Measurements from ENCODE around the gene MRC1. TPM values are rescaled to one million over a fixed set of nuclear protein-coding genes. Genes with fewer than 3 reads are reported as not detected.
"Not testable (repeated sequence)": the region's sequence is repeated elsewhere in the genome, so short reads cannot be mapped to it uniquely, and the experiment has no call there.

MRC1 gene
- total RNA-seq, 5 donors from 2014 or later (not counting 1 experiment from before 2014, with no cell fraction given) = 0.53 to 0.76 (median 0.60) TPM; not detected in 2

GRCh38 chr10:17921378-17921777 lies 112.2 kb downstream of the MRC1 start:
- no peak overlapping the region for H3K27ac ChIP-seq (ENCODE audit: low read length)
- Mint-ChIP-seq H3K36me3 (no peaks in the 10 kb centered on the region), H3K4me3 (no peak overlapping the region), H3K27ac (no peak overlapping the region), H3K9me3 (peaks cover 0 to 9% (median 0%) of the 10 kb centered on the region in 3 donors), H3K27me3 (no peaks in the 10 kb centered on the region), H3K4me1 (no peaks in the 10 kb centered on the region)
- H3K27me3 ChIP-seq (replicated peaks in 1 of 2; ENCODE audit: control insufficient read depth in 2 of 2, extremely low read depth in 1 of 2, insufficient read depth in 2 of 2, low read length in 1 of 2) = no peaks in the 10 kb centered on the region
- no peak for ATAC-seq (replicated peaks in 1 of 4)
- no peaks in the 10 kb centered on the region for H3K9me3 ChIP-seq
- no peaks in the 10 kb centered on the region for H3K36me3 ChIP-seq (ENCODE audit: control insufficient read depth in 2 of 2, extremely low read depth in 1 of 2, insufficient read depth in 1 of 2, low read length in 1 of 2)
- H3K4me1 ChIP-seq (ENCODE audit: control insufficient read depth in 1 of 2, extremely low read depth in 1 of 2, insufficient read depth in 2 of 2, low read length in 2 of 2) = no peaks in the 10 kb centered on the region
- CTCF ChIA-PET = no interaction called here
- POLR2A ChIA-PET = no interaction called here
- no peak for DNase-seq
- no peak overlapping the region for H3K4me3 ChIP-seq (ENCODE audit: control insufficient read depth in 1 of 2, extremely low read depth in 1 of 2, low read length in 1 of 2)
- no CpG with 5 or more reads among the region's 3 CpGs for WGBS (ENCODE audit: insufficient coverage)

DNA sequence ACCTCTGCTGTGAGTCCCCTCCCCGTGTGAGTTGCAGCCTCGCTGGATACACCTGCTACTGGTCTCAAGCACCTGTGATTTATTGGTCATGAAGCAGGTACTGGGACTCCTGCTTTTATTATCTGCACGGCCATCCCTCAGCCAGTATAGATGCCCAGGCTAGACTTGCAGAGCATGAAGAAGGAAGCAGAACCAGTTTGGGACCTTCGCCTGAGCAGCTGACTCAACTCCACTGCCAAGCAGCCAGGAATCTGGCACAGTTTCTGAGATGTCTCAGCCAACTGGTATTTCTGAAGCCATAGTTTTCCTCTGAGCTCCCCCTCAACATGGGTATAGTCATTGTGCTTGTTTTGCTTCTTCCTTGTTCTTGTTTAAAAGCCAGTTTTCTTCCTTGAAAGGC lies 114.6 kb downstream of the MRC1 start:
- H3K9me3 ChIP-seq = no peaks in the 10 kb centered on the region
- no peak overlapping the region for H3K27ac ChIP-seq (ENCODE audit: low read length)
- ATAC-seq (replicated peaks in 1 of 4) (no peak), DNase-seq (no peak)
- no peaks in the 10 kb centered on the region for H3K36me3 ChIP-seq (ENCODE audit: control insufficient read depth in 2 of 2, extremely low read depth in 1 of 2, insufficient read depth in 1 of 2, low read length in 1 of 2)
- ChIA-PET CTCF (no interaction called here), POLR2A (interaction anchor here in 1 of 2 donors (0.6 kb wide), 1 partner anchor 10 kb away, joined by 3 read pairs; no protein-coding TSS in a partner anchor)
- 59% methylated on average over 4 of the region's 4 CpGs for WGBS (ENCODE audit: insufficient coverage)
- H3K4me1 Mint-ChIP-seq = no peaks in the 10 kb centered on the region
- no peaks in the 10 kb centered on the region for H3K4me1 ChIP-seq (ENCODE audit: control insufficient read depth in 1 of 2, extremely low read depth in 1 of 2, insufficient read depth in 2 of 2, low read length in 2 of 2)
- no peaks in the 10 kb centered on the region for H3K27me3 Mint-ChIP-seq
- no peak overlapping the region for H3K4me3 Mint-ChIP-seq
- H3K27me3 ChIP-seq (replicated peaks in 1 of 2; ENCODE audit: control insufficient read depth in 2 of 2, extremely low read depth in 1 of 2, insufficient read depth in 2 of 2, low read length in 1 of 2) = no peaks in the 10 kb centered on the region
- peaks cover 0 to 9% (median 0%) of the 10 kb centered on the region in 3 donors for H3K9me3 Mint-ChIP-seq
- no peaks in the 10 kb centered on the region for H3K36me3 Mint-ChIP-seq
- H3K4me3 ChIP-seq (ENCODE audit: control insufficient read depth in 1 of 2, extremely low read depth in 1 of 2, low read length in 1 of 2) = no peak overlapping the region
- H3K27ac Mint-ChIP-seq = no peak overlapping the region

- no CpG with 5 or more reads among the region's 3 CpGs for WGBS (ENCODE audit: insufficient coverage)
- Histone ChIP-seq H3K4me3 (ENCODE audit: control insufficient read depth in 1 of 2, extremely low read depth in 1 of 2, low read length in 1 of 2) (no peak overlapping the region), H3K27me3 (replicated peaks in 1 of 2; ENCODE audit: control insufficient read depth in 2 of 2, extremely low read depth in 1 of 2, insufficient read depth in 2 of 2, low read length in 1 of 2) (no peaks in the 10 kb centered on the region), H3K4me1 (ENCODE audit: control insufficient read depth in 1 of 2, extremely low read depth in 1 of 2, insufficient read depth in 2 of 2, low read length in 2 of 2) (no peaks in the 10 kb centered on the region), H3K36me3 (ENCODE audit: control insufficient read depth in 2 of 2, extremely low read depth in 1 of 2, insufficient read depth in 1 of 2, low read length in 1 of 2) (no peaks in the 10 kb centered on the region), H3K9me3 (no peaks in the 10 kb centered on the region), H3K27ac (ENCODE audit: low read length) (no peak overlapping the region)
- no peaks in the 10 kb centered on the region for H3K9me3 Mint-ChIP-seq
- CTCF ChIA-PET = no interaction called here
- peaks cover 0 to 18% of the 10 kb centered on the region in 2 donors for H3K27me3 Mint-ChIP-seq
- ATAC-seq (replicated peaks in 1 of 4) = no peak
- no peaks in the 10 kb centered on the region for H3K36me3 Mint-ChIP-seq
- POLR2A ChIA-PET = no interaction called here
- no peak for DNase-seq
- H3K4me3 Mint-ChIP-seq = no peak overlapping the region
- H3K27ac Mint-ChIP-seq = no peak overlapping the region
- no peaks in the 10 kb centered on the region for H3K4me1 Mint-ChIP-seq
Measured at GRCh38 chr10:17943033-17943745, 134.0 kb downstream of the MRC1 start.

- H3K4me3 ChIP-seq (ENCODE audit: control insufficient read depth in 1 of 2, extremely low read depth in 1 of 2, low read length in 1 of 2); H3K9me3 Mint-ChIP-seq; H3K9me3 ChIP-seq; POLR2A ChIA-PET; H3K27me3 ChIP-seq (replicated peaks in 1 of 2; ENCODE audit: control insufficient read depth in 2 of 2, extremely low read depth in 1 of 2, insufficient read depth in 2 of 2, low read length in 1 of 2); ATAC-seq (replicated peaks in 1 of 4); H3K27ac Mint-ChIP-seq; H3K4me1 ChIP-seq (ENCODE audit: control insufficient read depth in 1 of 2, extremely low read depth in 1 of 2, insufficient read depth in 2 of 2, low read length in 2 of 2); H3K4me3 Mint-ChIP-seq; H3K27me3 Mint-ChIP-seq; H3K4me1 Mint-ChIP-seq; DNase-seq; H3K36me3 ChIP-seq (ENCODE audit: control insufficient read depth in 2 of 2, extremely low read depth in 1 of 2, insufficient read depth in 1 of 2, low read length in 1 of 2); H3K36me3 Mint-ChIP-seq; H3K27ac ChIP-seq (ENCODE audit: low read length): not testable (repeated sequence)
- 92% methylated on average over 4 of the region's 7 CpGs for WGBS (ENCODE audit: insufficient coverage)
- CTCF ChIA-PET = interaction anchor here in 1 of 2 donors (0.5 kb wide), 1 partner anchor 44 kb away, joined by 3 read pairs; no protein-coding TSS in a partner anchor
Measured at GRCh38 chr10:17950269-17950668, 141.1 kb downstream of the MRC1 start.

- Mint-ChIP-seq H3K4me3 (no peak overlapping the region), H3K9me3 (peaks cover 0 to 3% (median 0%) of the 10 kb centered on the region in 3 donors), H3K27ac (no peak overlapping the region), H3K36me3 (no peaks in the 10 kb centered on the region), H3K4me1 (no peaks in the 10 kb centered on the region), H3K27me3 (peaks cover 3 to 10% of the 10 kb centered on the region in 2 donors)
- ChIA-PET POLR2A (no interaction called here), CTCF (interaction anchor here in 1 of 2 donors (0.5 kb wide), 1 partner anchor 44 kb away, joined by 3 read pairs; no protein-coding TSS in a partner anchor)
- Histone ChIP-seq H3K36me3 (ENCODE audit: control insufficient read depth in 2 of 2, extremely low read depth in 1 of 2, insufficient read depth in 1 of 2, low read length in 1 of 2) (no peaks in the 10 kb centered on the region), H3K4me3 (ENCODE audit: control insufficient read depth in 1 of 2, extremely low read depth in 1 of 2, low read length in 1 of 2) (no peak overlapping the region), H3K27me3 (replicated peaks in 1 of 2; ENCODE audit: control insufficient read depth in 2 of 2, extremely low read depth in 1 of 2, insufficient read depth in 2 of 2, low read length in 1 of 2) (no peaks in the 10 kb centered on the region), H3K4me1 (ENCODE audit: control insufficient read depth in 1 of 2, extremely low read depth in 1 of 2, insufficient read depth in 2 of 2, low read length in 2 of 2) (no peaks in the 10 kb centered on the region), H3K9me3 (no peaks in the 10 kb centered on the region), H3K27ac (ENCODE audit: low read length) (no peak overlapping the region)
- no peak for ATAC-seq (replicated peaks in 1 of 4)
- WGBS (ENCODE audit: insufficient coverage) = 84% methylated on average over 20 of the region's 22 CpGs
- DNase-seq = no peak
Measured at GRCh38 chr10:17950726-17951125, 141.6 kb downstream of the MRC1 start.

DNA sequence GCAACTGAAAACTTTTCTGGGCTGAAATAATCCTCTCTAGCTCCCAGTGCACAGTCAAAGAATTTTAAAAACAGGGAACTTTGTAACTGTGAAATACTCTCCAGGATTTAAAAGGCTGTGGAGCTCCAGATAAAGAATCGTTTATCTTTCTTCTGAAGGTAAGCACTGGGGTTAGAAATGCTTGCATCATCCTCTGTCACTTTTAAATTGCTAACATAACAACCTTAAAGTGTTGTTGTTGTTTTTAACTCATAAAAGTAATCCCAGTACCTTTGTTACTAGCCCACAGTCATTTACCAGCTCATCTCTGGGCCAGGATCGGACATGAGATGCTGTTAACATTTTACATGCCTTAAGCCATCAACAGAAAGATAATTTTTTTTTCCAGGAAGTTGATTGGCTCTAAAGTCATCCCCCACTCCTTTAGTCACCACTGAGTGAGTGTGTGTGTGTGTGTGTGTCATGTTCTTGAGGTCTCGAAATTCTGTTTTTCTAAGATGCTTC lies 142.8 kb downstream of the MRC1 start, which contains the start of gene SLC39A12:
TSS of gene SLC39A12 (plus strand) at position 51 of the 504 bp plus-strand sequence. CDS start 1,359 bp downstream, outside the sequence.
- H3K27me3 ChIP-seq (replicated peaks in 1 of 2; ENCODE audit: control insufficient read depth in 2 of 2, extremely low read depth in 1 of 2, insufficient read depth in 2 of 2, low read length in 1 of 2) = no peaks in the 10 kb centered on the region
- H3K4me3 ChIP-seq (ENCODE audit: control insufficient read depth in 1 of 2, extremely low read depth in 1 of 2, low read length in 1 of 2) = no peak within 1 kb of the TSS
- Mint-ChIP-seq H3K4me1 (no peaks in the 10 kb centered on the region), H3K36me3 (no peaks in the 10 kb centered on the region), H3K4me3 (no peak within 1 kb of the TSS), H3K27me3 (peaks cover 3 to 7% of the 10 kb centered on the region in 2 donors), H3K9me3 (peaks cover 0 to 3% (median 0%) of the 10 kb centered on the region in 3 donors), H3K27ac (no peak within 1 kb of the TSS)
- ChIA-PET POLR2A (no interaction called here), CTCF (no interaction called here)
- no peak within 1 kb of the TSS for H3K27ac ChIP-seq (ENCODE audit: low read length)
- H3K36me3 ChIP-seq (ENCODE audit: control insufficient read depth in 2 of 2, extremely low read depth in 1 of 2, insufficient read depth in 1 of 2, low read length in 1 of 2) = no peaks in the 10 kb centered on the region
- H3K9me3 ChIP-seq = no peaks in the 10 kb centered on the region
- WGBS (ENCODE audit: insufficient coverage) = no CpG with 5 or more reads among the region's 3 CpGs
- no peaks in the 10 kb centered on the region for H3K4me1 ChIP-seq (ENCODE audit: control insufficient read depth in 1 of 2, extremely low read depth in 1 of 2, insufficient read depth in 2 of 2, low read length in 2 of 2)
- DNase-seq (no peak), ATAC-seq (replicated peaks in 1 of 4) (no peak)
